ENCODE results near the gene B3GAT2.

The B3GAT2 gene

DNA sequence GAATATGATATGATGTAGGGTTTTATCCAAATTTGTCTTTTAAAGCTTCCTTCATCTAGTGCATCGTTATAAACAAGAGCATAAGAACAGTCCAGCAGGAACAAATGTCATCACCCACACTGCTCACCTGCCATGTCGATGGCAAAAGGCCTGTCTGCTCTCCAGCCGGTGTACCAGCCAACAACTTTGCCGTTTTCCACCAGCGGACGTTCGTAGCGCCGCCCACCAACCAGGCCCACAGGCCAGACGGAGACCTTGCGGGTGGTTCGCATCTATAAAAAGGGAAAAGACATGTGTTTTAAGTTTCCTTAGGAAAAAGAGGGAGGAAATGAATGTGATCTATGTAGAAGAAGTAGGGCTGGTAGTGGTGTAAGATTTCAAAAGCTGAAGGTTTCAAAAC lies 62.9 kb downstream of the B3GAT2 start:
- no peak for DNase-seq (ENCODE audit: low spot score)

DNA sequence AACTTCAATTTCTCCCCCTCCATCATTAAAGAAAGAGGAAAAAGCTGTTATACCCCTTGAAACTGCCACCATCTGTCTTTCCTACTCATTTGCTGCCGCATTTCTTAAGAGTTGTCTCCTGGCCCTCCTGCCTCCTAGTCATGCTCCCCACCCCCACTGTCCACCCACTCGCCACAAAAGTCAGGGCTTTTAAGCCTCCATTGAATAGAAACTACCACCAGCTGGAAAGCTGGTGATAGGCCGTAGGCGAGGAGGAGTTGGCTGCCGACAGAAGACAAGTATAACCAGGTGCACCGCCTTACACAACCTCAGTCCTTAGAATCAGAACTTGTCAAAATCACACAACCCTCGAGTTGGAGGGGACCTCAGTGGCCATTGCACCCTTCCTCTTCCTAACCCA lies 67.6 kb downstream of the B3GAT2 start:
- no peak for DNase-seq (ENCODE audit: low spot score)

DNA sequence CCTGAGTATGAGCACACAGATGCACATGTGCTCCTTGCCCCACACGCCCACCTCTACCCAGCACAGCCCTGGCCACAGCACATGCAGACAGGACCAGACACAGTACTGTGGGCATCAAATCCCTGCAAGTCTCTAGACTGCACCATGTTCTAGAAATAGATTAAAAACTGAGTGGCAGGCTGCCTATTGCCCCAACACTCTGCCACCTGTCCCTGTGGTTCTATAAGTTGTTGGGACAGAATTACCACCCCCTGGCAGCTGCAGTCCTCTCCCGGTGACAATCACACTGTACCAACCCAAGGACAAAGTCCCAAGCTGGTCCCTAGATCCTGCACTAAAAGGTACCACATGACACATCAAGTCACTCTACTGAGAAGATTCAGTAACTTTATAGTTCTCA lies 70.2 kb downstream of the B3GAT2 start:
- no peak for DNase-seq (ENCODE audit: low spot score)

DNA sequence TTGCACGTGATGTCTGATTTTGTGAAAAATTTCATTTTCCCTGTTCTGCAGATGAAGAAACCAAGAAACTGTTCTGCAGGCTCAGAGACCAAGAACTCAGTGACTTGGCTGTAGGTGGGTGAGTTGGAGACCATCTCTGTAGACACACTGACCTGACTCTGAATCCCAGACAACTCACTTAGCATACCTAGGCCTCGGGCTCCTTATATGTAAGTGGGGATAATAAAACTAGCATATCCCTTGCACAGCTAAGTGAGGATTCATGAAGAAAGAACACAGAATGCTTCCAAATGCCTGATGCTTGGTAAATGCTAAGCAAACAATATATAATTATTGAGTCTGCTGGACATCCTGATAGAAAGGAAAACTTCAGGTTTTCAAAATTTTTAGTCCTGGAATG lies 70.8 kb downstream of the B3GAT2 start:
- no peak for DNase-seq (ENCODE audit: low spot score)

DNA sequence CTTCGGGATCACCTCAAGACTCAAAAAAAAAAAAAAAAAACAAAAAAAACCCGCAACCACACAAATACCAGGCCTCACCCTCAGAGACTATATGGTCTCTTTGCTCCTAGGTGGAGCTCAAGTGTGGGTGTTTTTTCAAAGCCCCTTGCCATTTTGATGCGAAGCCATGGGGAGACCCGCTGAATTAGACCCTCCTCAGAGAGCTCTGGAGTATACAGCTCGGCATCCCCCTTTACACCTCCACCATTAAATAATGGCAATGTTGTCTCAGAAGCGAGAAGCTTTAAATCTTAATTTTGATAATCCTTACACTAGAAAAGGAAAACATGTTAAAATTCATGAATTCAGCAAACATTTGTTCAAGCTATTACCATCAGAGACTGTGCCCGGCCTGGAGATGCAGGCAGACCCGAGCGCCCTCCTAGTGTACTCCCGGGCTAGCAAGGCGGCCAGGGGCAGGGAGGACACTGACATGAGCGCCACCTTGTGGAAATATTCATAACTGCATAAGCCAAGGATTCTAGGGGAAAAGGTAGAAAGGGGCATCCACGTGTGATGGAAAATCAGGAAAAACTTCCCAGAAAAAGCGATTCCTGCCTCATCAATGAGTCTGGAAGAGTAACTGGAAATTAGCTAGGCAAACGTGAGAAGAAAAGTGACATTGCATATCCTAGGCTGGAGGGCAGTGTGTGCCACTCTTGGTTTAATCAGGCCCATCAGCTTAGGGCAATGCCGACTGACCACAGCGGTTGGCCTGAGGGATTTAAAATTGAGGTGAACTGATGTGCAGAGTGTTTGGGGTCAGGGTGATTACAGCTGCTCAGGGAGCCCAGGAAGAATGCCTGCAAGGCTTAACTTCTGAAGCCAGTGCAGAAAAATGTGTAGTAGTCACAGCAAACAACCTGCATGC lies 72.5 kb downstream of the B3GAT2 start:
- peak; percentile 86 for DNase-seq (ENCODE audit: low spot score)

DNA sequence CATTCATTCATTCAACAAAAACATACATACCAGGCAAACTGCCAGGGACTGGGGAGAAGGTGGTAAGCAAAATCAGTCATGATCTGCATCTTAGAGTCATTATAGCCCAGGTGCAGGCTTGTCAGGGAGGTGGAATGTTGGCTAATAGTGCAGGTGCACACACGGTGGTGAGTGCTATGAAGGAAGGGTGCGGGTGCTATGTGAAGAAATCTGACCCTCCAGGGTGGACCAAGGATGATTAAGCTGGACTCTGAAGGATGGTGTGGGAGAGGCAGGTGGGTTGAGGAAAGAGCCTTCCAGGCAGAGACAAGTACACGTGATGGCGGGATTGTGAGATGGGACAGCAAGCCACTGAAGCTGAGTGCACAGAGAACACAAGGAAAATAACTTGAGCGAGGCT lies 77.4 kb downstream of the B3GAT2 start:
- DNase-seq (ENCODE audit: low spot score) = no peak

DNA sequence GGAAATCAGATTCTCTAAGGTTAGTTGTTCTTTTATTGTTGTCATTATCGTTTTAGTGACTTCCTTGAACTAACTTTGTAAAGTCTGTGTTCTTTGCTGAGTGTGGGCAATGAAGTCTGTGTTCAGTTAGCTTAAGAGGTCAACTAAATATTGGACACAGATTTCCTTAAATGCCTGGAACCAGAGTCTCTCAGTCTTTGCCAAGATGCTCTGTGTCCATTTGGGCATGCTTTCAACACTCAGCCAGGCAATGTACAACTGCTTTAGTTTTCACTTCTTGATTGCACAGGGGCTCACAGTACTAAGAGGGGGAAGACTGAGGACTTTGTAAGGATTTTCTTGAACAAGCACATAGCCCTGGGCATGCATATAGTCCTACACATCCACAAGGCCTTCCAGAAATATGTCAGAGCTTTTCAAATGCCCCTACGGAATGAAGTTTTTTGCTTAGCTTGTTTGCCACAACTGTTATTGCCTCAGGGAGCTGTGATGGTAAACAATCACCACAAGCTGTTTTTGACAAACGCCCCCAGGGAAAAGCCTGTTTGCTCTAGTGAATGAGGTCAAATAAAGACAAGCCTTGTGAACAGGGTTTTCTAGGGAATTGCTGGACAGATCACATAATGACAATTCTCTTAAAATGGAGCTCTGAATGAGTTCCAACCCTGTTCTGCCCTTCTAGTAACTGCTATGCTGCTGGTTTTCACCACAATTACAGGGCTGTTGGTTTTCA lies 82.5 kb downstream of the B3GAT2 start:
- no peak for DNase-seq (ENCODE audit: low spot score)

DNA sequence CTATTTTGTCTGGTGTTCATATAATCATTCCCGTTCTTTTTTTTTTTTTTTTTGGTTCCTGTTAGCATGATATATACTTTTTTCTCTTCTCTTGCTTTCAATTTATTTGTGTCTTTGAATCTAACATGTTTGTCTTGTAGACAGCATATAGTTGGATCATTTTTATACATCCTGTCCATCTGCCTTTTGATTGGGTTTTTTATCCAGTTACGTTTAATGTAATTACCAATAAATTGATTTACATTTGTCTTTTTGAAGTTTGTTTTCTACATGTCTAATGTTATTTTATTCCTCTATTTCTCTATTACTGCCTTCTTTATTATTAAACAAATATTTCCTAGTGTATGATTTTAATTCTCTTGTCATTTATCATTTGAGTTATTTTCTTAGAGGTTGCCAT lies 84.4 kb downstream of the B3GAT2 start:
- no peak for DNase-seq (ENCODE audit: low spot score)

GRCh38 chr6:70864401-70864800 lies 92.5 kb downstream of the B3GAT2 start:
- no peak for DNase-seq (ENCODE audit: low spot score)

DNA sequence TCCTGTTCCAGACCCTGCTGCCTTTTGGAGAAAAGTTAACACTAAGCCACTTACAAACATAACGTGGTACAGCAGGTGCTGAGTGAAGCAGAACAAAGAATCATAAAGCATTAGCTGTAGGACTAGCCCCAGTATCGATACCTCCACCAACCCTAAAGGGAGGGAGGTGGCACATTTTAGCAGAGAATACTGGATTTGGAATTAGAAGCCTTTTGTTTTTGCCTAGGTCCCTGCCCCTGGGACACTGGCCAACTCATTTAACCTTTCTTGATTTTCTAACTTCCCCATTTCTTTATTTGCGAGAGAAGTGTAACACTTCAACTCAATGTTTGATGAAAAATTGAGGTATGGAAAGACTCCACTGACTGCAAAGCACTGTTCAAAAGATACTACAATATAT lies 93.5 kb downstream of the B3GAT2 start:
- DNase-seq (ENCODE audit: low spot score) = no peak

GRCh38 chr6:70860920-70861319 lies 95.9 kb downstream of the B3GAT2 start:
- no peak for DNase-seq (ENCODE audit: low spot score)

GRCh38 chr6:70860045-70860444 lies 96.8 kb downstream of the B3GAT2 start:
- DNase-seq (ENCODE audit: low spot score) = peak; percentile 7

DNA sequence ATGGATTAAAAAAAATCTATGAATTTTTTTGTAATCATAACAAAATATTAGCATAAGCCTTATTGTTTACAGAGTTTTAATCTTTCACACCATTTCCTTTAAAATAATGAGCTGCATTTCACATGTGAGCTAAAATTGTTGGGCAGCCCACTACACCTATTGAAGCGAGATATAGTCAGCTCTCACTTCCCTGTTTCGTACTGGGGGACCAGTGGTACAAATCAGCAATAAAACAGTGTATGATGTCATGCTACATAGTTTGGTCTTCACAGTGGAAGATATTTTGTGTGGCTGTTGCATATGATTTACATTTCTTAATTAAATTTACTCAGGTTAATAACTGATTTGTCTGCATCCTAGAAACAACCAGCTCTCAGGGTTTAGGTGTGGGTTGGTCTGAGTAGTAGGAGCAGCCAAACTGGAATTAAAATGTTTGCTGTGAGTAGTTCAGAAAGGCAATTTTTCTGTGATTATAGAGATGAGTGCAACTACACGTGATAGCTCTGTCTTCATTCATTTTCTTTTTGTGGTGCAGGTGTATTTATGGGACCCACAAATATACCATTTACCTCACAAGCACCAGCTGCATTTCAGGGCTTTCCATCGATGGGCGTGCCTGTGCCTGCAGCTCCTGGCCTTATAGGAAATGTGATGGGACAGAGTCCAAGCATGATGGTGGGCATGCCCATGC lies 99.3 kb downstream of the B3GAT2 start:
- no peak for DNase-seq (ENCODE audit: low spot score)

DNA sequence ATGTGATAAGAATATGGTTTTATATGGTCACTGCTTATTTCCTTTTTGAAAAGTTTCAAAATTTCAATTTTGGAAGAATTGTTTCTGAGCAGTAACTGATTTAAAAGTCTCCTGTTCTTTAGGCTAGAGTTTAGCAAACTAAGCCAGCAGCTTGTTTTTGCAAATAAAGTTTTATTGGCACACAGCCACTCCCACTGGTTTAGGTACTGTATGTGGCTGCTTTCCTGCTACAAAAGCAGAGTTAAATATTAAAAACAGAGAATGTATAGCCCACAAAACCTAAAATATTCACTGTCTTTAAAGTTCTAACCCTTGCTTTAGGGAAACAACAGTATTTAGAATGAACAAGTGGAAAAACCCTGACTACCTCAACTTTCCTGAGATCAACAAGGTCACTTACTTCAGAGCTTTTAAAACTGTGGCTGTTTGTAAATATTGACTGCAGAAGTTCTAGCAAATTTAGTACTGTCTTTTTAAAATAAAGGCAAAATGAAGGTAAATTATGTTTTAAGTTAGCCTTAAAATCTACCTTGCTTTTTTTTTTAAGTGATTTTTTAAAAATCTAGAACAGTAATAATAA lies 104.1 kb downstream of the B3GAT2 start:
- DNase-seq (ENCODE audit: low spot score) = no peak

GRCh38 chr6:70849348-70850069 lies 107.4 kb downstream of the B3GAT2 start:
- no peak for DNase-seq (ENCODE audit: low spot score)

GRCh38 chr6:70847106-70848084 lies 109.5 kb downstream of the B3GAT2 start:
- DNase-seq (ENCODE audit: low spot score) = no peak

DNA sequence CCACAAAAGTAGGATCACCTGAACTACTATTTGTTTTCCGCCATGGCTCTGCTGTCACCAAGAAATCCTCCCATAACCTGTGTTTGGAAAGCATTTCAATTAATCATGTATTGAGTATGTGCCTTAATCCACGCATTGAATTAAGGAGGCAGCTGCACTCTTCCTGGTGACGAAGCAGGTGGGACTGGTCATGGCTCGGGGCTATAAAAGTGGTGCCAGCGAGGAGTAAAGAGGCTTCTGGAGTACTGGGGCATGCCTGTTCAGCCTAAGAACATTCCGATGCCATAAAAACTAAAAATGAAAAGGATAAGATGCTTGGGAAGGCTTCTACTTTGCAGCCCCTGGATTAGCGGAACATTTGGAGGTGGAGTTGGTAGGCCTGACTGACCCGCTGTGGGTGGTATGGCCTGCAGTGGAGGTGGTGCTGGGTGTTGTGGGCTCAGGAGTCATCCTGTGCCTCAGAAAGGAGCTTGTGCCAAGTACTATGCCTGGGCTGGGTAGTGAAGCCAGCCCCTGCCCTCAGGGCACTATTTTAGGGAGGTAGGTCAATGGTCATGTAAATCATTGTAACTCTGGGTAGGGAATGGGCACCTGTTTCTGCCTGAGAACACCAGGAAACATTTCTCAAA lies 110.5 kb downstream of the B3GAT2 start:
- DNase-seq (ENCODE audit: low spot score) = no peak

GRCh38 chr6:70844301-70844700 lies 112.6 kb downstream of the B3GAT2 start:
- DNase-seq (ENCODE audit: low spot score) = no peak

DNA sequence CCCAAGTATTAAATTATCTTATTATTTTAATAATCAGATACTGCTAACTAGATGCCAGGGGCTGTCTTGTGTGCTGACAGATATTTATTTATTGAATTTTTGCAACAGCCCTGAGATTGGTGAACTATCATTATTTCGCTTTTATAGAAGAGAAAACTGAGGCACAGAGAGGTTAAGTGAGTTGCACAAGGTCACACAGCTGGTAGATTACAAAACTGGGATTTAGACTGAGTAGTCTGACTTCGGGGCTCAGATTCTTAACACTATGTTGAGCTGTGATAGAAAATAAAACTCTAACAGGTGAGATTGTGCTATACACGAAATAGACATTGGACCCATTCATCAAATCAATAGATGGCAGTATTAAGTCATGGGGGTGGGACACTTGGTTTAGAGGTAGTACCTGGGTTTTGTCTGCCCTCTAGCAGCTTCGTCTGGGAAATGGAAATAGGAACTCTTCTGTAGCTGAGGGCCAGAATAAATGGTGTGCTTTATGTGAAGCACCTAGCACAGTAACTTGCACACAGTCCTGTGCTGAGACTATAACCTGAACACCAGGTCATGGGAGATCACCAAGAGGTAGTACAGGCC lies 113.4 kb downstream of the B3GAT2 start:
- no peak for DNase-seq (ENCODE audit: low spot score)

DNA sequence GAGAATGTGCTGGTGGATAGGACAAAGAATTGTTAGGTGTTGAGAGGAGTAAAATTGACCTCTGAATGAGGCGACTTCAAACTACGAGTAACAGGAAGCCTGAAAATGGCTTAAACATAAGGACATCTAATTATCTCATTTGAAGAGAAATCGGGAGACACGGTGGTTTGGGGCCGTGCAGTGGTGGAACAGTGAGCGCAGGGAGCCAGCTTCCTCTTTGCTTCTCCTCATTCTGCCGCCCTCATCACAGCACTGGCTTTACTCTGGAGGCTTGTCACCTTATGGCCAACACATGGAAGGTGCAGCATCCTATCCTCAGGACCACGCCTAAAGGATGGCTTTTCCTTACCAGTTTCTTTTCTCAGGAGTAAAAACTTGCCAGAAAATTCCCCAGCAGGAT lies 114.3 kb downstream of the B3GAT2 start:
- no peak for DNase-seq (ENCODE audit: low spot score)
